ENCODE measurements around the gene CRYBB3.

Gene CRYBB3

GRCh38 chr22:25167834-25168601 is 31.6 kb upstream of the CRYBB3 start:
- 97% methylated on average over 11 of the region's 14 CpGs for whole genome bisulfite sequencing (ENCODE audit: insufficient coverage)
- Histone ChIP-seq H3K27ac (ENCODE audit: insufficient read depth in 1 of 2, low read depth in 1 of 2, low read length in 2 of 2, poor library complexity in 1 of 2, severe bottlenecking in 2 of 2) (no peak overlapping the region), H3K9me3 (ENCODE audit: control extremely low read depth in 1 of 5, control insufficient read depth in 4 of 5, insufficient read depth in 2 of 5, low read depth in 1 of 5, low read length in 4 of 5) (no peaks in the 10 kb centered on the region), H3K4me1 (ENCODE audit: control extremely low read depth in 1 of 4, control insufficient read depth in 4 of 4, insufficient read depth in 4 of 4, low read length in 3 of 4) (no peaks in the 10 kb centered on the region), H3K4me3 (ENCODE audit: control insufficient read depth in 1 of 7, extremely low read depth in 1 of 7, insufficient read depth in 4 of 7, low read depth in 2 of 7, low read length in 6 of 7) (no peak overlapping the region), H3K27me3 (replicated peaks in 2 of 5; ENCODE audit: control insufficient read depth in 4 of 5, insufficient read depth in 5 of 5, low read length in 4 of 5) (no peaks in the 10 kb centered on the region), H3K36me3 (ENCODE audit: control insufficient read depth in 4 of 4, insufficient read depth in 4 of 4, low read length in 3 of 4) (no peaks in the 10 kb centered on the region)
- ChIA-PET POLR2A (no interaction called here), CTCF (no interaction called here)
- no peak for DNase-seq

GRCh38 chr22:25169278-25170031 is 30.2 kb upstream of the CRYBB3 start:
- Histone ChIP-seq H3K9me3 (ENCODE audit: control extremely low read depth in 1 of 5, control insufficient read depth in 4 of 5, insufficient read depth in 2 of 5, low read depth in 1 of 5, low read length in 4 of 5) (no peaks in the 10 kb centered on the region), H3K27me3 (replicated peaks in 2 of 5; ENCODE audit: control insufficient read depth in 4 of 5, insufficient read depth in 5 of 5, low read length in 4 of 5) (no peaks in the 10 kb centered on the region), H3K36me3 (ENCODE audit: control insufficient read depth in 4 of 4, insufficient read depth in 4 of 4, low read length in 3 of 4) (no peaks in the 10 kb centered on the region), H3K4me1 (ENCODE audit: control extremely low read depth in 1 of 4, control insufficient read depth in 4 of 4, insufficient read depth in 4 of 4, low read length in 3 of 4) (no peaks in the 10 kb centered on the region), H3K27ac (ENCODE audit: insufficient read depth in 1 of 2, low read depth in 1 of 2, low read length in 2 of 2, poor library complexity in 1 of 2, severe bottlenecking in 2 of 2) (no peak overlapping the region), H3K4me3 (ENCODE audit: control insufficient read depth in 1 of 7, extremely low read depth in 1 of 7, insufficient read depth in 4 of 7, low read depth in 2 of 7, low read length in 6 of 7) (no peak overlapping the region)
- CTCF ChIA-PET = interaction anchor here (2.7 kb wide), 1 partner anchor 58 kb away, joined by 11 read pairs; no protein-coding TSS in a partner anchor
- POLR2A ChIA-PET = no interaction called here
- DNase-seq = no peak
- WGBS (ENCODE audit: insufficient coverage) = 100% methylated on average over 7 of the region's 17 CpGs

GRCh38 chr22:25170426-25170980 is 29.2 kb upstream of the CRYBB3 start:
- no peaks in the 10 kb centered on the region for H3K4me1 ChIP-seq (ENCODE audit: control extremely low read depth in 1 of 4, control insufficient read depth in 4 of 4, insufficient read depth in 4 of 4, low read length in 3 of 4)
- H3K27ac ChIP-seq (ENCODE audit: insufficient read depth in 1 of 2, low read depth in 1 of 2, low read length in 2 of 2, poor library complexity in 1 of 2, severe bottlenecking in 2 of 2) = no peak overlapping the region
- no peak overlapping the region for H3K4me3 ChIP-seq (ENCODE audit: control insufficient read depth in 1 of 7, extremely low read depth in 1 of 7, insufficient read depth in 4 of 7, low read depth in 2 of 7, low read length in 6 of 7)
- CTCF ChIA-PET = interaction anchor here (2.7 kb wide), 1 partner anchor 59 kb away, joined by 11 read pairs; no protein-coding TSS in a partner anchor
- 97% methylated on average over 8 of the region's 16 CpGs for WGBS (ENCODE audit: insufficient coverage)
- no peaks in the 10 kb centered on the region for H3K27me3 ChIP-seq (replicated peaks in 2 of 5; ENCODE audit: control insufficient read depth in 4 of 5, insufficient read depth in 5 of 5, low read length in 4 of 5)
- POLR2A ChIA-PET = no interaction called here
- DNase-seq = no peak
- no peaks in the 10 kb centered on the region for H3K9me3 ChIP-seq (ENCODE audit: control extremely low read depth in 1 of 5, control insufficient read depth in 4 of 5, insufficient read depth in 2 of 5, low read depth in 1 of 5, low read length in 4 of 5)
- no peaks in the 10 kb centered on the region for H3K36me3 ChIP-seq (ENCODE audit: control insufficient read depth in 4 of 4, insufficient read depth in 4 of 4, low read length in 3 of 4)

GRCh38 chr22:25172153-25172552 is 27.5 kb upstream of the CRYBB3 start:
- H3K4me1 ChIP-seq (ENCODE audit: control extremely low read depth in 1 of 4, control insufficient read depth in 4 of 4, insufficient read depth in 4 of 4, low read length in 3 of 4) = no peaks in the 10 kb centered on the region
- no peaks in the 10 kb centered on the region for H3K36me3 ChIP-seq (ENCODE audit: control insufficient read depth in 4 of 4, insufficient read depth in 4 of 4, low read length in 3 of 4)
- no peaks in the 10 kb centered on the region for H3K27me3 ChIP-seq (replicated peaks in 2 of 5; ENCODE audit: control insufficient read depth in 4 of 5, insufficient read depth in 5 of 5, low read length in 4 of 5)
- POLR2A ChIA-PET = no interaction called here
- H3K4me3 ChIP-seq (ENCODE audit: control insufficient read depth in 1 of 7, extremely low read depth in 1 of 7, insufficient read depth in 4 of 7, low read depth in 2 of 7, low read length in 6 of 7) = no peak overlapping the region
- H3K27ac ChIP-seq (ENCODE audit: insufficient read depth in 1 of 2, low read depth in 1 of 2, low read length in 2 of 2, poor library complexity in 1 of 2, severe bottlenecking in 2 of 2) = no peak overlapping the region
- DNase-seq = peak; percentile 26 to 36 (median 31)
- no peaks in the 10 kb centered on the region for H3K9me3 ChIP-seq (ENCODE audit: control extremely low read depth in 1 of 5, control insufficient read depth in 4 of 5, insufficient read depth in 2 of 5, low read depth in 1 of 5, low read length in 4 of 5)
- 96% methylated on average over 3 of the region's 5 CpGs for WGBS (ENCODE audit: insufficient coverage)
- CTCF ChIA-PET = interaction anchor here (0.7 to 2.7 kb wide), 4 partner anchors 12 to 94 kb away, joined by 3 to 11 read pairs (median 5); no protein-coding TSS in a partner anchor

GRCh38 chr22:25174156-25174887 is 25.3 kb upstream of the CRYBB3 start:
- Histone ChIP-seq H3K4me3 (ENCODE audit: control insufficient read depth in 1 of 7, extremely low read depth in 1 of 7, insufficient read depth in 4 of 7, low read depth in 2 of 7, low read length in 6 of 7) (no peak overlapping the region), H3K36me3 (ENCODE audit: control insufficient read depth in 4 of 4, insufficient read depth in 4 of 4, low read length in 3 of 4) (no peaks in the 10 kb centered on the region), H3K4me1 (ENCODE audit: control extremely low read depth in 1 of 4, control insufficient read depth in 4 of 4, insufficient read depth in 4 of 4, low read length in 3 of 4) (no peaks in the 10 kb centered on the region), H3K27ac (ENCODE audit: insufficient read depth in 1 of 2, low read depth in 1 of 2, low read length in 2 of 2, poor library complexity in 1 of 2, severe bottlenecking in 2 of 2) (no peak overlapping the region), H3K27me3 (replicated peaks in 2 of 5; ENCODE audit: control insufficient read depth in 4 of 5, insufficient read depth in 5 of 5, low read length in 4 of 5) (no peaks in the 10 kb centered on the region), H3K9me3 (ENCODE audit: control extremely low read depth in 1 of 5, control insufficient read depth in 4 of 5, insufficient read depth in 2 of 5, low read depth in 1 of 5, low read length in 4 of 5) (peaks cover 0 to 2% (median 0%) of the 10 kb centered on the region in 5 experiments)
- DNase-seq = no peak
- POLR2A ChIA-PET = no interaction called here
- WGBS (ENCODE audit: insufficient coverage) = 97% methylated on average over 12 of the region's 13 CpGs
- CTCF ChIA-PET = interaction anchor here (0.6 to 1.5 kb wide), 2 partner anchors 93 to 129 kb away, joined by 3 to 6 read pairs; no protein-coding TSS in a partner anchor

- WGBS (ENCODE audit: insufficient coverage) = 99% methylated on average over 4 of the region's 6 CpGs
- CTCF ChIA-PET = interaction anchor here (1.5 kb wide), 1 partner anchor 94 kb away, joined by 6 read pairs; no protein-coding TSS in a partner anchor
- POLR2A ChIA-PET = no interaction called here
These were observed 24.7 kb upstream of the CRYBB3 start for GRCh38 chr22:25174888-25175411.

More at GRCh38 chr22:25174888-25175411, 24.7 kb upstream of the CRYBB3 start:
- H3K27me3 ChIP-seq (replicated peaks in 2 of 5; ENCODE audit: control insufficient read depth in 4 of 5, insufficient read depth in 5 of 5, low read length in 4 of 5) = no peaks in the 10 kb centered on the region
- H3K4me1 ChIP-seq (ENCODE audit: control extremely low read depth in 1 of 4, control insufficient read depth in 4 of 4, insufficient read depth in 4 of 4, low read length in 3 of 4) = no peaks in the 10 kb centered on the region
- H3K36me3 ChIP-seq (ENCODE audit: control insufficient read depth in 4 of 4, insufficient read depth in 4 of 4, low read length in 3 of 4) = no peaks in the 10 kb centered on the region
- H3K27ac ChIP-seq (ENCODE audit: insufficient read depth in 1 of 2, low read depth in 1 of 2, low read length in 2 of 2, poor library complexity in 1 of 2, severe bottlenecking in 2 of 2) = no peak overlapping the region
- H3K4me3 ChIP-seq (ENCODE audit: control insufficient read depth in 1 of 7, extremely low read depth in 1 of 7, insufficient read depth in 4 of 7, low read depth in 2 of 7, low read length in 6 of 7) = no peak overlapping the region
- DNase-seq = no peak
- peaks cover 0 to 6% (median 1%) of the 10 kb centered on the region in 5 experiments for H3K9me3 ChIP-seq (ENCODE audit: control extremely low read depth in 1 of 5, control insufficient read depth in 4 of 5, insufficient read depth in 2 of 5, low read depth in 1 of 5, low read length in 4 of 5)
